Neural progenitor cell (in vitro differentiated cells): ENCODE measurements around the gene MBTPS1.

Experiments used
- CTCF ChIP-seq: fragments of 200-600 bp; sonication (generic); IDR thresholded peaks from 2 replicates; pipeline ENCODE4 v1.5.1; 2017; ENCODE audit warnings: antibody characterized with exemption, mild to moderate bottlenecking
- EZH2phosphoT487 ChIP-seq: fragments of 200-600 bp; sonication (generic); IDR thresholded peaks from 2 replicates; pipeline ENCODE4 v1.6.1; 2017; ENCODE audit warnings: antibody characterized with exemption

GRCh38 chr16:84024854-84025253, 91.9 kb downstream of the MBTPS1 start:
- no peak for TF ChIP-seq CTCF
- no peak for TF ChIP-seq EZH2phosphoT487
